Measurements from ENCODE around the gene ZNF777.

ZNF777 gene

DNA sequence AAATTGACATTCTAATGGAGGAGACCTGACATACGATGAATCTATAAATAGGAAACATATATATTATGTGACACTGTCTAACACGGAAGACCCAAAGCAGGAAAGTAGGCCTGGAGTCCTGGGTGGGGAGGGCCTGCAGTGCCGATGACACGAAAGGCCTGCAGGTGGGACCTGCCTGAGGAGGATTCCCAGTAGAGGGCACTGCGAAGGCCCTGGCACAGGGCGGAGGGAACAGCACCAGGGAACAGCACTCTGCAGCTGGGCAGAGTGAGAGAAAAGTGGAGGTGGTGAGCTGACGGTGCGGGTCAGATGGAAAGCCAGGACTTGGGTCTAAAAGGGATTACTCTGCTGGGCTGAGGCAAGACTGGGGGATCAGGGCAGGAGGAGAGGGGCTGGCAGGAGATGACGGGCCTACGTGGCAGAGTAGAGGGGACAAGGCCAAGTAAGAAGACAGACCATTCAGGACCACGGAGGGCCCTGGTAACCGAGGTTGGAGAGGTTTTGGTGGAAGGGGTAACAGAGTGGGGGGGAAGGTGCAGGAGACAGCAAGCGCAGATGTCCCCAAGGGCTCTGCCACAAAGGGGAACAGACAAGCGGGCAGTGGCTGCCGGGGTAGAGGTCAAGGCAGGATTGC, 28.6 kb upstream of the ZNF777 start:
- H3K27me3 ChIP-seq (ENCODE audit: low read depth, low read length), result no peaks in the 10 kb centered on the region
- H3K4me2 ChIP-seq (ENCODE audit: low read length), result no peak overlapping the region
- no peak overlapping the region for H3K4me3 ChIP-seq (ENCODE audit: low read length)
- H3K9ac ChIP-seq (ENCODE audit: low read length), result no peak overlapping the region
- H4K20me1 ChIP-seq (ENCODE audit: insufficient read depth, low read length), result no peaks in the 10 kb centered on the region
- no peaks in the 10 kb centered on the region for H3K9me3 ChIP-seq (ENCODE audit: insufficient read depth, low read length)
- H3K79me2 ChIP-seq (ENCODE audit: low read length), result 0 out of 2 replicates have a peak, but pooled peaks cover under 1% of the 10 kb centered on the region
- TF ChIP-seq EZH2phosphoT487 (IDR thresholded peaks at IDR 0.05; ENCODE audit: low read depth), result no peak
- TF ChIP-seq, protein P1, sequence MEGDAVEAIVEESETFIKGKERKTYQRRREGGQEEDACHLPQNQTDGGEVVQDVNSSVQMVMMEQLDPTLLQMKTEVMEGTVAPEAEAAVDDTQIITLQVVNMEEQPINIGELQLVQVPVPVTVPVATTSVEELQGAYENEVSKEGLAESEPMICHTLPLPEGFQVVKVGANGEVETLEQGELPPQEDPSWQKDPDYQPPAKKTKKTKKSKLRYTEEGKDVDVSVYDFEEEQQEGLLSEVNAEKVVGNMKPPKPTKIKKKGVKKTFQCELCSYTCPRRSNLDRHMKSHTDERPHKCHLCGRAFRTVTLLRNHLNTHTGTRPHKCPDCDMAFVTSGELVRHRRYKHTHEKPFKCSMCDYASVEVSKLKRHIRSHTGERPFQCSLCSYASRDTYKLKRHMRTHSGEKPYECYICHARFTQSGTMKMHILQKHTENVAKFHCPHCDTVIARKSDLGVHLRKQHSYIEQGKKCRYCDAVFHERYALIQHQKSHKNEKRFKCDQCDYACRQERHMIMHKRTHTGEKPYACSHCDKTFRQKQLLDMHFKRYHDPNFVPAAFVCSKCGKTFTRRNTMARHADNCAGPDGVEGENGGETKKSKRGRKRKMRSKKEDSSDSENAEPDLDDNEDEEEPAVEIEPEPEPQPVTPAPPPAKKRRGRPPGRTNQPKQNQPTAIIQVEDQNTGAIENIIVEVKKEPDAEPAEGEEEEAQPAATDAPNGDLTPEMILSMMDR (IDR thresholded peaks at IDR 0.05; ENCODE audit: low read depth, low read length), result 0 out of 2 replicates have a peak, but pooled peaks have one; percentile 11
- H3K4me1 ChIP-seq (ENCODE audit: low read length), result no peaks in the 10 kb centered on the region
- peaks cover 41% of the 10 kb centered on the region for H3K36me3 ChIP-seq (replicated peaks; ENCODE audit: low read depth, low read length)
- H3K27ac ChIP-seq (ENCODE audit: low read length), result no peak overlapping the region
- no peak overlapping the region for H2AFZ ChIP-seq (ENCODE audit: low read depth, low read length)

DNA sequence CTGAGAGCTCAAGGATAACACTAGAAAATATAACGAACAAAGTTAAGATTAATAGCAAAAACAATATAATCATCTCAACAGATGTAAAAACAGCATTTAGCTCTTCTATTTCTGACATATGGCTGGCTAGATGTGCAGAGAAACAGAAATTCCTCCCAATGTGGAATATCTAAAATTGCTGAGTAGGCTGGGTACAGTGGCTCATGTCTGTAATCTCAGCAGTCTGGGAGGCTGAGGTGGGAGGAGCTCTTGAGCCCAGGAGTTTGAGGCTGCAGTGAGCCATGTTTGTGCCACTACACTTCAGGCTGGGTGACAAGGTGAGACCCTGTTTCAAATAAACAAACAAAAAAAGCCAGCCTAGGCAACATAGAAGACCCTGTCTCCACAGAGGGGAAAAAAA, 18.7 kb upstream of the ZNF777 start:
- no peaks in the 10 kb centered on the region for H4K20me1 ChIP-seq (ENCODE audit: insufficient read depth, low read length)

DNA sequence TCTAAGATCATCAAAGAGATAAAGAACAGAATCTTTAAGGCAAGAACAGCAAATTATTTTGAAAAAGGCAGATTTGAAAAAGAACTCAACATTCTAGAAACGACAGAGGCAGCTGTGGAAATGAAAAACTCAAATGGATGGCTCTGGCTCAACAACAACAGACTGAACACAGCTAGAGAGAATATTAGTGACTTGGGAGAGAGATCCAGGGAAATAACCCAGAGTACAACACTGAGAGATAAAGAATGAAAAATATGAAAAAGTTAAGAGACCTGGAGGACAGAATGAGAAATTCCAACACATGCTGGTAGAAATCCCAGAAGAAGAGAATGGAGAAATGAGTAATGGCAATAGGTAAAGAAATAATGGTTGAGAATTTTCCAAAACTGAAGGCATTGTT, 17.9 kb upstream of the ZNF777 start:
- peaks cover 69% of the 10 kb centered on the region for H3K36me3 ChIP-seq (replicated peaks; ENCODE audit: low read depth, low read length)
- no peak overlapping the region for H2AFZ ChIP-seq (ENCODE audit: low read depth, low read length)
- no peaks in the 10 kb centered on the region for H3K4me1 ChIP-seq (ENCODE audit: low read length)
- no peaks in the 10 kb centered on the region for H3K27me3 ChIP-seq (ENCODE audit: low read depth, low read length)
- peaks cover 10% of the 10 kb centered on the region; the same call in 1 of the 2 replicates for H3K79me2 ChIP-seq (ENCODE audit: low read length)
- no peak overlapping the region for H3K27ac ChIP-seq (ENCODE audit: low read length)
- no peak for TF ChIP-seq EZH2phosphoT487 (IDR thresholded peaks at IDR 0.05; ENCODE audit: low read depth)
- TF ChIP-seq, protein P1 (IDR thresholded peaks at IDR 0.05; ENCODE audit: low read depth, low read length), result no peak
- no peaks in the 10 kb centered on the region for H4K20me1 ChIP-seq (ENCODE audit: insufficient read depth, low read length)
- no peak overlapping the region for H3K9ac ChIP-seq (ENCODE audit: low read length)
- no peak overlapping the region for H3K4me2 ChIP-seq (ENCODE audit: low read length)
- no peak overlapping the region for H3K4me3 ChIP-seq (ENCODE audit: low read length)
- peaks cover 5% of the 10 kb centered on the region; the same call in 1 of the 2 replicates for H3K9me3 ChIP-seq (ENCODE audit: insufficient read depth, low read length)

More for the DNA sequence above, 18.7 kb upstream of the ZNF777 start:
- H3K36me3 ChIP-seq (replicated peaks; ENCODE audit: low read depth, low read length), result peaks cover 66% of the 10 kb centered on the region
- TF ChIP-seq EZH2phosphoT487 (IDR thresholded peaks at IDR 0.05; ENCODE audit: low read depth), result no peak
- no peaks in the 10 kb centered on the region for H3K4me1 ChIP-seq (ENCODE audit: low read length)
- H3K27ac ChIP-seq (ENCODE audit: low read length), result no peak overlapping the region
- H3K79me2 ChIP-seq (ENCODE audit: low read length), result peaks cover 10% of the 10 kb centered on the region; the same call in 1 of the 2 replicates
- H3K9ac ChIP-seq (ENCODE audit: low read length), result no peak overlapping the region
- H2AFZ ChIP-seq (ENCODE audit: low read depth, low read length), result no peak overlapping the region
- H3K9me3 ChIP-seq (ENCODE audit: insufficient read depth, low read length), result peaks cover 5% of the 10 kb centered on the region; the same call in 1 of the 2 replicates
- no peaks in the 10 kb centered on the region for H3K27me3 ChIP-seq (ENCODE audit: low read depth, low read length)
- no peak overlapping the region for H3K4me3 ChIP-seq (ENCODE audit: low read length)
- no peak overlapping the region for H3K4me2 ChIP-seq (ENCODE audit: low read length)

DNA sequence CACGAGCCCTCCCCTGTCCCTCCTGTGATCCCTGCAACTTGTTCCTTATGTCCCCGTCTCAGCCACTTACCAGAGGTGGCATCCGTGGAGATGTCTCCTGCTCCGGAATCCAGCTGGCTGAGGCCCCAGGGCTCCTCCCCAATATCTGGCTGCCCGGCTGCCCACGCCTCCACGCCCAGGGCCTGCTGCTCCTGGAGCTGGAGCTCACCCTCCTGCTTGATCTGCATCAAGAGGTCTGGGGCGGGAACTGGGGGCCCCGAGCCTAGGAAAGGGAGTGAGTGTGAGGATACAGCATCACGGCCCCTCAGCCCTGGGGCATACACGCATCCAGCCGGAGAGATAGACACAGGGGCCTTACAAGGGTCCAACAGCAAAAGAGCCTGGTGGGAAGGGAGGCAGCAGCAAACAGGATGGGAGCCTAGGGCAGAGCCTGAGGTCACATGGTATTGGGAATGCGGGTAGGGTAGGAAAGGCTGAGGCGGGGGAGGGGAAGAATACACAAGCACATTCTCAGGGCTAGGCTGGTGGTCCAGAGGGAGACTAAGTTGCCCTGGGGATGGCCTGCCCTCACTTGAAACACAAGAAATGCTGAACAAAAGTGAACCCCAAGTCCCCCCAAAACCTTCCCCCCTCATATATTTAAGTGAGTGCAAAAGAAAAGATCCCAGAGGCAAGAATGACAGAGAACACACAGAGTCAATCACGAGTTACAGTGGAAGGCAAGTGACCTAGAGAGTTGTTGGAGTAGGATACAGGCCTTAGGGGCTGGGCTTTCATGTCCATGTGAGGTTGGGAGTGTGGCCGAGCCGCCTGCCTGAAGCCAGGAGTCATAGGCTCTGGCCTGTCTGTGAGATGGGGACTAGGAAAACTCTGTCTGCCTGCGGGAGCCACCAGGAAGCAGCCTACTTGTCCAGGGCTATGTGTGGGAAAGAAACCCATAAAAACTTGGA, 16.9 kb upstream of the ZNF777 start:
- no peaks in the 10 kb centered on the region for H3K4me1 ChIP-seq (ENCODE audit: low read length)
- H3K27me3 ChIP-seq (ENCODE audit: low read depth, low read length), result no peaks in the 10 kb centered on the region
- no peak overlapping the region for H3K27ac ChIP-seq (ENCODE audit: low read length)
- peaks cover 76% of the 10 kb centered on the region for H3K36me3 ChIP-seq (replicated peaks; ENCODE audit: low read depth, low read length)
- TF ChIP-seq, protein P1 (IDR thresholded peaks at IDR 0.05; ENCODE audit: low read depth, low read length), result no peak
- TF ChIP-seq EZH2phosphoT487 (IDR thresholded peaks at IDR 0.05; ENCODE audit: low read depth), result no peak
- H3K4me2 ChIP-seq (ENCODE audit: low read length), result no peak overlapping the region
- H3K4me3 ChIP-seq (ENCODE audit: low read length), result no peak overlapping the region
- peaks cover 10% of the 10 kb centered on the region; the same call in 1 of the 2 replicates for H3K79me2 ChIP-seq (ENCODE audit: low read length)
- no peaks in the 10 kb centered on the region for H4K20me1 ChIP-seq (ENCODE audit: insufficient read depth, low read length)
- H3K9me3 ChIP-seq (ENCODE audit: insufficient read depth, low read length), result peaks cover 5% of the 10 kb centered on the region; the same call in 1 of the 2 replicates
- H3K9ac ChIP-seq (ENCODE audit: low read length), result no peak overlapping the region
- H2AFZ ChIP-seq (ENCODE audit: low read depth, low read length), result no peak overlapping the region

Measured in OCI-LY3 (cell line).